Effector CD4-positive, alpha-beta T cell (primary cell): ENCODE measurements around the gene CAMSAP2.
"Not testable (repeated sequence)": the region's sequence is repeated elsewhere in the genome, so short reads cannot be mapped to it uniquely, and the experiment has no call there.

Experiments
- DNase-seq: peaks from one replicate; pipeline ENCODE4 v3.0.0-alpha.2; 2020

The CAMSAP2 gene

DNA sequence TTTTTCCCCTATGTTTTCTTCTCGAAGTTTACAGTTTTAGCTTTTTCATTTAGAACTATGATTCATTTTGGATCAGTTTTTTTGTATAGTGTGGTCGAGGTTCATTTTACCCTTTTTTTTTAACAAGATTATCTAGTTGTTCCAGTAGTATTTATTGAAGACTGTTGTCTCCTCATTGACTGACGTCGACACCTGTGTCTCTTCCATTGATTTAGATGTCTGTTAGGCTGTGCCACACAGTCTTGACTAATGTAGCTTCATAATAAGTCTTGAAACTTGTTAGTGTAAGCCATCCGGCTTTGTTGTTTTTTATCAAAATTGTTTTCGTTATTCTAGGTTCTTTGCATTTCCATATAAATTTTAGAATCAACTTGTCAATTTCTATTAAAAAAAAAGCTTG lies 45.2 kb downstream of the CAMSAP2 start:
- no peak for DNase-seq

DNA sequence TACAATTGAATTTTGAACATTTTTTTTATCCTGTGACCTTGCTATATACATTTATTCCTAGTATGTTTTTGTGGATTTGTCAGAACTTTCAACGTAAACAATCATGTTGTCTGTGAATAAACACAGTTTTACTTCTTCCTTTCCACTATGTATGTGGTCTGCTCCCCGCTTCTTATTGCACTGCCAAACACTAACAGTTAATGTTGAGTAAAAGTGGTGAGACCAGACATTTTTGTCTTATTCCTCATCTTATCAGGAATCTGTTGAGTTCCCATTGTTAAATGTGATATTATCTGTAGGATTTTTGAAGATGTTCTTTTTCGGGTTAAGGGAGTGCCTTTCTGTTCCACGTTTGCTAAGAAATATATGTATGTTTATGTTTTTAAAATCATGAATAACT lies 45.9 kb downstream of the CAMSAP2 start:
- no peak for DNase-seq

- no peak for DNase-seq
Observed at GRCh38 chr1:200786788-200787187, 48.1 kb downstream of the CAMSAP2 start.

GRCh38 chr1:200787896-200788387 lies 49.2 kb downstream of the CAMSAP2 start:
- no peak for DNase-seq

GRCh38 chr1:200791012-200791411 lies 52.3 kb downstream of the CAMSAP2 start:
- DNase-seq = not testable (repeated sequence)

- DNase-seq = no peak
Observed at GRCh38 chr1:200793677-200794076, 55.0 kb downstream of the CAMSAP2 start.

- no peak for DNase-seq
Observed at GRCh38 chr1:200794506-200795065, 55.9 kb downstream of the CAMSAP2 start.

GRCh38 chr1:200795156-200795555 lies 56.5 kb downstream of the CAMSAP2 start:
- no peak for DNase-seq

DNA sequence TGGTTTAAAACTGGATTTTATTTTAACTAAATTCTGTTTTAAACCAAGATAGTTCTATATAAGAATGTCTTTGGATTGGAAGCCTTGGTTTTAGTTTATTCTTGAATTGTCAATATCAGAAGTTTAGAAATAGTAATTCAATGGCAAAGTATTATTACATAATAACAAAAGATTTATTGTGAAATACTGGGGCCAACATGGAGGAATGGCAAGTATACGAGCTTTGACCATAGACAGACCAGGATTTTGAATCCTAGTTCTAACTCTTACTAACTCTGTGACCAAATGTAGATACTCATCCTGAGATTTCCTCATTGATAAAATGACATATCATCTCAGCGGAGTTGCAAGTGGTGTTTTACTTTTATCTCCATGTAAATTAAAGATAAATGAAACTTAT lies 63.3 kb downstream of the CAMSAP2 start:
- DNase-seq = no peak

- DNase-seq = peak; percentile 64
Observed at GRCh38 chr1:200802865-200803512, 64.3 kb downstream of the CAMSAP2 start.

DNA sequence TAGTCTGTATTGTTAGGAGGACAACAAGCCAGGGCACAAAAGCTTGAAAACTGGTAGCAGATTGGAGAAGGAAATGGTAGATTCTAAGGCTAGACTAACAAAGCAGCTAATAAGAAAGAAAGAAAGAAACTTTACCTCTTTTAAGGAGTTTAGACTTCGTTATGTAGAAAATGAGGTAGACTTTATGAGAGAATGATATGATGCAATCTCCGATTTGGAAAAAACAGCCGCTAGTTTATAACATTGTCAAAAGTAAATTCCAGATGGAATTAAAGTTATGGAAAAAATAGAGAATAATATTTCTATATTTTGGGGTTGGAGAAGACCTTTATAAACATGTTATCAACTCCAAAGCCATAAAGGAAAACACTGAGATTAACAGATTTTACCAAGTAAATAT lies 67.0 kb downstream of the CAMSAP2 start:
- no peak for DNase-seq

GRCh38 chr1:200808846-200809245 lies 70.2 kb downstream of the CAMSAP2 start:
- no peak for DNase-seq

GRCh38 chr1:200811704-200812103 lies 73.0 kb downstream of the CAMSAP2 start:
- DNase-seq = no peak

- DNase-seq = not testable (repeated sequence)
Observed at GRCh38 chr1:200816624-200817224, 78.0 kb downstream of the CAMSAP2 start.

DNA sequence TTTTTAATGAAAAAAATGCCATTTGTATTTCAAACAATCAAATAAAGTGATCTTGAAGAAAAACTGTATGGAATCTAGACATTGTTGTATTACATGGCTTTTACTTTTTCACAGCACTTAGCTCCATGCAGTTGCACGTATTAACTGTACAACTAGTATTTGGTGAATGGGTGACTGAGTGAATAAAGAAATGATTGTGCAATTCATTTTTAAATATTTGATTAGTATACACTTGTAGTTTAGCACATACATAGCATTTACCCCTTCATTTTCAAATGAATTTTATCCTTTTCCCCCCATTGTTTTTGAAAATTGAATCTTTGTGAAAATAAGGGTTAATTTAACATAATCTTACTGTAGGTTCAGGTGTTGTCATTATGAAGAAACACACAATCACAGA lies 79.6 kb downstream of the CAMSAP2 start:
- no peak for DNase-seq

GRCh38 chr1:200819726-200820125 lies 81.0 kb downstream of the CAMSAP2 start:
- no peak for DNase-seq

DNA sequence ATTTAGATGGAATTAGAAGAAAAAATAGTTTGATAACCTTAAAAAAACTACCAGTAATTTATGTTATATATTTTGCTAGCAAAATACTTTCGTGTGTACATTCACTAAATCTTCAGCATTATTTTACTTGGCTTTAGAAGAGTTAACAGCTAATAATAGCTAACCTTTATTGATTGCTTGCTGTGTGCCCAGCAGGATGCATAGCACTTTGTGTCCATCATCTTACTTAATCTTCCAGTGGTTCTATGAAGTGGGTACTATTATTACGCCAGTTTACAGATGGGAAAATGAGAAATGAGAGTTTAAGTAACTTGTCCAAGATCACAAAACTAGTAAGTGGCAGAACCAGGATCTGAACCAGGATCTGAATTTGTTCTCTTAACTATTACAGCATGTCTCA lies 92.4 kb downstream of the CAMSAP2 start:
- DNase-seq = no peak

- DNase-seq = no peak
Observed at GRCh38 chr1:200834383-200834782, 95.7 kb downstream of the CAMSAP2 start.

DNA sequence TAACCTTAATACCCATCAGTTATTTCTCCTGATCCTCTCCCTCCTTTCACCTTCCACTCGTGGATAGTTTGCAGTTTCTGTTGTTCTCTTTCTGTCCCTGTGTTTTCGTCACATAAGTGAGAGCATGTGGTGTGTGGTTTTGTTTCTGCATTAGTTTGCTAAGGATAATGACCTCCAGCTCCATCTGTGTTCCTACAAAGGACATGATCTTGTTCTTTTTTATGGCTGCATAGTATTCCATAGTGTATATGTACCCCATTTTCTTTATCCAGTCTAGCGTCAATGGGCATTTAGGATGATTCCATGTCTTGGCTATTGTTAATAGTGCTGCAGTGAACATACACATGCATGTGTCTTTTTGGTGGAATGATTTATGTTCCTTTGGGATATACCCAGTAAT lies 97.5 kb downstream of the CAMSAP2 start:
- no peak for DNase-seq

- DNase-seq = no peak
Observed at GRCh38 chr1:200837931-200838571, 99.4 kb downstream of the CAMSAP2 start.

DNA sequence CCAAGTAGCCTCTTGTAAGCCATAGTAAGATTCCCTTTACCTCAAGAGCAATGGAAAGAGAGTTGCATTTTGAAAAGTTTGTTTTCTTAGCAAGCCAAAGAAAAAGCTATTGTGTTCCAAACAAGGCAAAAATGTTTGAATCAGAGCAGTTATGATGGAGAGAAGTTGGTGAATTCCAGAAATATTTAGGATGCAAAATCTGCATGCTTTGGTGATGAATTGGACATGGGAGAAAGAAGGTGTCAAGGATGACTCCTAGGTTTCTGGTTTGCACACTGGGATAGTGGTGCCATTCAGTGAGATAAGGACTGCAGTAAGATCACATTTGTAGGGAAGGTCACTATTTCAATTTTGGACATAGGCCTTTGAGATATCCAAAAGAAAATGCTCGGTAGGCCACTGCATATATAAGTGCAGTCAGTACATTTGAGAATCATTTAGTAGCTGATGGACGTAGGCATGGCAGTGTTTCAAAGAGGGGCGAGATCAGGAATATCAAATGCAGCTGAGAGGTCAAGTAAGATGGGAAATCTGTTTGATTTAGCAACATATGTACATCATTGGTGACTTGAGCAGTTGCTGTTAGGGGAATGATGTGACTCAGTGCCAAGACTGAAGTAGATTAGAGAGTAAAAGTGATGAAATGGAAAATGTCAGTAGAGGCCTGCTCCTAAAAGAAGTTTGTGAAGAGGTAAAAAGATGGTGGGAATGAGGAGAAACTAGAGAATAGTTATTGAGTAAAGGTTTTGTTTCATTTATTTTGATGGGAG lies 100.2 kb downstream of the CAMSAP2 start:
- no peak for DNase-seq

DNA sequence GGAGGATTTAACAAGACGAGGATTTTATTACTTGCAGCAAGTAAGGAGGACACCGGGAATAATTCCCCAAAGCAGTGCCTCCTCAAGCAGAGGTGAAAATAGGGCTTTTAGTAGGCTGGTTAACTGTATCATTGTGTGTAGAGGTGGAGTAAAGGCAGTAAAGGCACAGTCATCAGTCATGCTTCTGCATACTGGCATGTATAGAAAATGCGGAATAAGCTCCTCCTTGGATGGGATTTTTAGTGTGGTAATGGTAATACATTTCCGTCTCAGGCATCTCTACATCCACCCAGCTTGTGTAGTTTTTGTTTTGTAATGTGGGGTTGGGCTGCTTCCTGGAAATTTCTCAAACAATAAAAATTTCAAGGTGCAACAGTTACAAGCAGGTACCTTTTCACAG lies 106.7 kb downstream of the CAMSAP2 start:
- no peak for DNase-seq

GRCh38 chr1:200846398-200846797 lies 107.7 kb downstream of the CAMSAP2 start:
- DNase-seq = no peak
